GM12872 (cell line): Measurements from ENCODE around the gene NDUFAF7.

Experiments
- CTCF ChIP-seq: IDR thresholded peaks from 3 replicates; pipeline ENCODE4 v1.5.1; 2011; ENCODE audit warnings: low read depth, mild to moderate bottlenecking, low read length, moderate library complexity; ENCODE audit not compliant: insufficient read depth

NDUFAF7 gene

DNA sequence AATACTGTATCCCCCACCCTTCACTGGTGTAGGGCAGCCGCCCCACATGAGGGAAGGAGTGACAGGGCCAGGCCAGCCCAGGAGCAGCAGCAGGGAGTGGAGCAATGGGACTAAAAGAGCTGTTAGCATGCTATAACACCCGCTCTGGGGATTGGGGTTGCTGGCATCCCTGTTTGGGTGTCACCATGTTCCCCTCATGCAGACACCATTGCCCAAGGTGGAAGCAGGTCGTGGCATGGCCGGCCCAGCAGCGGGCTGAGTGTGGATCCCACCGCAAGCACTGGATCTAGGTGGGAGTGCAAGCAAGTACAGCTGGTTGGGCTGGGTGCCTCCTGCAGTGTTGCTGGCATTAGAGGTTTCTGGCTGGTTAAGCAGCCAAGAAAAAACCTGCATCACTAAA, 39.7 kb upstream of the NDUFAF7 start:
- TF ChIP-seq CTCF = no peak

DNA sequence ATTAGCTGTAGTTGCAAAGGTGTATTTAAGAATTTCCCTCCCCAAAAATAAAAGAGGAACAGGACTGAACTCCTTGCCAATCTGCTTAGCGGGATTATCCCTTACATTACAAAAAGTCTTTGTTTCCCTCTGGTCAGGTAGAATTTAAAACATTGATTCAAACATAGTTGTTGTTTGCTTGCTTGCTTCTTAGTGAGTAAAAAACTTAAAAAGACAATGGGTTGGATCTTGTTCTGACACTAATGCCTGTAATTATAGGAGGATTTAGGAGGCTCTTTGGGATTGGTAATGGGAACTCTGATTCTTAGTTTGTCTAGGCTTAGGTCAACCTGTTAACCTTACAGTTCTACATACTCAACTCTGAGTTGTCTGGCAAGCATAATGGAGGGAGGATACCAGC, 38.9 kb upstream of the NDUFAF7 start:
- no peak for TF ChIP-seq CTCF

GRCh38 chr2:37196320-37197195, 34.9 kb upstream of the NDUFAF7 start, which contains the start of gene CEBPZOS:
Gene CEBPZOS, plus strand, starts transcription at chr2:37196496. Its CDS starts 3,209 bp downstream, at chr2:37199705.
- no peak for TF ChIP-seq CTCF

- no peak for TF ChIP-seq CTCF
Observed at GRCh38 chr2:37198681-37199065, 32.8 kb upstream of the NDUFAF7 start.

DNA sequence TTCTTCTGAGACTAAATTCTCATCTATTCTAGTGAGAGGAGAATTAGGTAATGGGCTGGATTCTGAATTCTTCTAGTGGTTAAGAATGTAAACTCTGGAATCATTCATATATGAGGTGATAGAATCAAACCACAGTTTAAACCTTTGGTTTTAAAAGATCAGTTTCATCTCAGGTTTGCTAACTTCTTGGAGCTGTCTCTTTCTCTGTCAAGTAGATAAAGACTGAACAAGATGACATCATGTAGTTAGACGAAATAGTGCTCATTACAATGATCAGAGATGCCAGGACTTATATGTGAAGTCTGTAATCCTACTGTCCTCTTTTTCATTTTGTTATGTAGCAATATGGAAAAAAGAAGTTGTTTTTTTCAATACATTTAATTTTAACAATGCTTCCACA, 30.2 kb upstream of the NDUFAF7 start:
- TF ChIP-seq CTCF = no peak

DNA sequence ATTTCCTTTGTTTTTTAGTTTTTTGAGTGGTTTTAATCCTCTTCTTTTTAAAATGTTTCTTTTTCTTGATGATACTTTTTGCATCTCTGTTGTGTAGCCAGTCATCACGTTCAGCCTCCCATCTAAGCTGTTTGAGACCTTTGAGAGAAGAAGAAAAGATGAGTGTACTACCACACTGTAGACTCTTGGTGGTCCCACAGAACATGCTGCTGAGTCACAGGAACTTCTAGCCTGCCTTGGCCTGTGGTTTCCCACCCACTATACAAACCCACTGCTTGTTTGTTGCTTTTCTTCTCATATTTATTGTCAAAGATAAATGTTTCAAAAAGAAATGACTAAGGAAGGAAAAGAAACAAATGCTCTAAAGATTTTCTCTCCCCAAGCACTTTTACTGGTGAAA, 29.7 kb upstream of the NDUFAF7 start:
- no peak for TF ChIP-seq CTCF

DNA sequence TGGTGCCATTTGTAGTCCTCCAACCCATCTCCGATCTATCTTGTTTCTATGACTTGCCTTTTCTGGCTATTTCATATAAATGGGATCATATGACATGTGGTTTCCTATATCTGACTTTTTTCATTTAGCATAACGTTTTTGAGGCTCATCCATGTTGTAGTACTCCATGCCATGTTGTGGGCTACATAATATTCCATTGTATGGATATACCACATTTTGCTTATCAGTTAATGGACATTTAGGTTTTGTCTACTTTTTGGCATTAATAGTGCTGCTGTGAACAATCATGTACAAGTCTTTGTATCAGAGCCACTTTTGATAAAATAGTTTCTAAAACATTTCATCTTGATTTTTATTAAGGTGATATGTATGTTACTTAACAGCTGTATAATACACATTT, 27.8 kb upstream of the NDUFAF7 start:
- TF ChIP-seq CTCF = no peak
